ENCODE measurements around the gene CDH15. TPM values are rescaled to one million over a fixed set of nuclear protein-coding genes. Genes with fewer than 3 reads are reported as not detected.

Gene CDH15
- total RNA-seq, 3 donors from 2014 or later = not detected

DNA sequence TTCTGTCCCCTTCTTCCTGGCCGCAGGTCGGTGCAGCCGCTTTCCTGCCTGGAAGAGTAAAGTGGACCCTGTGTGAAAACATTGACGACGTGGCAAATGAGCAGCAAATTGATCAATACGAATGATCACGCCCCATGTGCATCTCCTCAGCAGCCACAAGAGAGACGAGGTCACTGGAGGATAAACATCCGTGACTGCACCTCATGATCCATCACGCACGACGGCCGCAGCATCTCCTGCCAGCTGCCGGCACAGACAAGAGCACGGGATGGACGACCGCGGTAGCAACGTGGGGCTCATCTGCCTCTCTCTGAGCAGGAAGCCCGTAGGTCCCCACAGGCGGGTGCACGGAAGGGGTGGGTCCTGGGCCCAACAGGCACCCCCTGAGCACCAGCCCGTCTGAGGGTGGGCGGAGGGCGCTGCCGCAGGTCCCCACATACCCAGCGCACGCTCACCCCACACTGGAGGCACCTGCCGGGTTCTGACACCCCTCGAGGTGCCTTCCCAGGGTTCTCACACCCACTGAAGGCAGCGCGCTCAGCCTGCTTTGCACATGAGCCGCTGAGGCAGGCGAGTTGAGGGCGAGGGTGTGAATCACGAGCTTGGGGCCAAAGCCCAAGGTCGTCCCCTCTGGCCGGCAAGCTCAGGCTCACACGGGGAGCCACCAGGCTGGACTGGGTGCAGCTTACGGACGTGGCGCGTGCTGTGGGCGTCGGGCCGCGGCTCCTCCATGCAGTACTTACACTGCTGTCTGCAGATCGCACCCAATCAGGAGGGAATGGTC lies 12.3 kb upstream of the CDH15 start:
- Histone ChIP-seq H3K27me3 (peaks cover 0 to 44% of the 10 kb centered on the region in 2 donors), H3K9me3 (no peaks in the 10 kb centered on the region), H3K4me1 (peaks cover 4 to 12% of the 10 kb centered on the region in 2 donors), H3K4me3 (no peak overlapping the region), H3K36me3 (no peaks in the 10 kb centered on the region), H3K27ac (no peak overlapping the region)
- TF ChIP-seq POLR2A (IDR thresholded peaks at IDR 0.05) (no peak), POLR2AphosphoS5 (IDR thresholded peaks at IDR 0.05) (no peak), CTCF (IDR thresholded peaks at IDR 0.05) (no peak)
- DNase-seq (ENCODE audit: low spot score in 2 of 2) = no peak
- intact Hi-C loops (cut with DNase I; ENCODE audit: low total_unique reads) = no loop called here

DNA sequence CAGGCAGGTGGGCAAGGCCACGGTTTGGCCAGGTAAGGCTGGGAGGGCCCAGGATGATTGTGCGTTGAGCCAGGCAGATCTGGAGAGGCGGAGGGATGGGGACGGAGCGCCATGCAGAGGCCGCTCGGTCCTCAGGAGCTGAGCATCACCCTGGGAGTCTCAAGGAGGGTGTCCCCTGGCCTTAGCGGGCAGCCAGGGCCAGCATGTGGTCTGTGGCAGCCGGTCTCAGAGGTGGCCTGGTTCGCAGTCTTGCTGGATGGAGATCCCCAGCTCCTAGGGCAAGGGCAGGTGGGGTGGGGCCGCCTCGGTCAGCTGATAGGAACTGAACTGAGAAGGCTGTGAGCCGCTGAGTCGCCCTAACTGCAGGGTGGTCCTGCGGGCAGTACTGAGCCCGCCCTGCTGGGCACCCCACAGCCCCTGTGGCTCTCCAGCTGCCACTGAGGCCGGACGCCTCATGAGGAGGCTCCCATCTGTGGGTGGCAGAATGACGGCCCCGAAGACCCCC lies 11.6 kb upstream of the CDH15 start:
- Histone ChIP-seq H3K9me3 (no peaks in the 10 kb centered on the region), H3K4me3 (no peak overlapping the region), H3K36me3 (no peaks in the 10 kb centered on the region), H3K27ac (no peak overlapping the region), H3K27me3 (peaks cover 0 to 44% of the 10 kb centered on the region in 2 donors), H3K4me1 (peaks cover 4 to 6% of the 10 kb centered on the region in 2 donors)
- no peak for TF ChIP-seq POLR2A (IDR thresholded peaks at IDR 0.05)
- TF ChIP-seq POLR2AphosphoS5 (IDR thresholded peaks at IDR 0.05) = no peak
- no peak for TF ChIP-seq CTCF (IDR thresholded peaks at IDR 0.05)
- no peak for DNase-seq (ENCODE audit: low spot score in 2 of 2)
- intact Hi-C loops (cut with DNase I; ENCODE audit: low total_unique reads) = loop anchor here (5.0 kb wide), 1 partner anchor 793 kb away; no protein-coding TSS in a partner anchor

- Histone ChIP-seq H3K27me3 (peaks cover 0 to 44% of the 10 kb centered on the region in 2 donors), H3K36me3 (no peaks in the 10 kb centered on the region), H3K27ac (no peak overlapping the region), H3K4me1 (no peaks in the 10 kb centered on the region), H3K9me3 (no peaks in the 10 kb centered on the region), H3K4me3 (no peak overlapping the region)
- intact Hi-C loops (cut with DNase I; ENCODE audit: low total_unique reads) = loop anchor here (5.0 kb wide), 1 partner anchor 794 kb away; no protein-coding TSS in a partner anchor
- TF ChIP-seq CTCF (IDR thresholded peaks at IDR 0.05) = no peak
- no peak for TF ChIP-seq POLR2A (IDR thresholded peaks at IDR 0.05)
- no peak for TF ChIP-seq POLR2AphosphoS5 (IDR thresholded peaks at IDR 0.05)
- DNase-seq (ENCODE audit: low spot score in 2 of 2) = no peak
Observed at GRCh38 chr16:89160977-89161701, 10.4 kb upstream of the CDH15 start.

DNA sequence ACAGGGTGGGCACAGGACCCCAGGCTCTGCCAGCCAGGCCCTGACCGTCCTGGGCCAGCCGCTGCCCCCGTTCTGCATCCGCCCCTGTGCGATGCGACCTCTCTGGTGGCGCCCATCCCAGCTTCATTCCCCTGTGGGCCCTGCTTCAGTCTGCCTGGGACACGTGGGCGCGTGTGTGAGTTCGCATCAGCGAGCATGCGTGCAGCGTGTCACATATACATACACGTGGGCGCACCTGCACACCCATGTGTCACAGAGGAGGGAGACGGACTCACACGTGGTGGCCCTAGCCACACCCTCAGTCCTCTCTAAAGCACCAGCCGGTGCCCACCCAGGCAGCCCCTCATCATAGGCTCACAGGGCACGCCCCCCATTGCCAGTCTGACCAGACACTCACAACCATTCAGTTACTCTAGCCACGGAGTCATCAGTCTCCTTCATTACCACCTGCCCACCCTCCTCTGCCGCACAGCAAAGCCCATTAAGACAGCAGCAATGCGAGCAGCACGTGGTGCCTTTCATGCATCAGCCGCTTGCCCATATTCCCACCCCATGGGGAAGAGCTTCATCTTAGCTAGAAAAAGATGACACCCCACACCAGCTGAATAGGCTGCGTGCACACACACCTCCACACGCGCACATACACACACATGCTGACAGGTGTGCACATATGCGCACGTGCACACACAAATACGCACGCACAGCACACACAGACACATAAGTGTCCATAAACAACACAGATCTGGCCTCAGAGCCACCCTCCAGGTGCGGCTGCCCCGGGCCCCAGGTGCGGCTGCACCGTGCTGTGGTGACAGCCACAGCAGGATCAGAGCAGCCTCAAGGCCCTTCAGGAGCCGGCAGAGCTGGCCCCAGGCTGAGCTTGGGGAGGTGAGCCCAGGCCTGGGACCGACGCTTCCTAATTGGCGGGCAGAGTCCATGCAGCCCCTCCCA lies 9.5 kb upstream of the CDH15 start:
- no peak for DNase-seq (ENCODE audit: low spot score in 2 of 2)
- H3K4me1 ChIP-seq = no peaks in the 10 kb centered on the region
- H3K4me3 ChIP-seq = no peak overlapping the region
- H3K9me3 ChIP-seq = no peaks in the 10 kb centered on the region
- TF ChIP-seq POLR2AphosphoS5 (IDR thresholded peaks at IDR 0.05) (no peak), CTCF (IDR thresholded peaks at IDR 0.05) (no peak), POLR2A (IDR thresholded peaks at IDR 0.05) (no peak)
- intact Hi-C loops (cut with DNase I; ENCODE audit: low total_unique reads) = loop anchor here (5.0 kb wide), 1 partner anchor 795 kb away; no protein-coding TSS in a partner anchor
- no peak overlapping the region for H3K27ac ChIP-seq
- no peaks in the 10 kb centered on the region for H3K36me3 ChIP-seq
- peaks cover 0 to 44% of the 10 kb centered on the region in 2 donors for H3K27me3 ChIP-seq
